Ascending aorta (tissue), 2 donors: ENCODE results near the gene AQP12A. TPM values are rescaled to one million over a fixed set of nuclear protein-coding genes. Genes with fewer than 3 reads are reported as not detected.
"Not testable (repeated sequence)": the region's sequence is repeated elsewhere in the genome, so short reads cannot be mapped to it uniquely, and the experiment has no call there.

Source experiments
- DNase-seq, 2 donors: peaks; one replicate each; pipeline ENCODE4 v3.0.0-alpha.2; 2019; ENCODE audit warnings: low spot score in 2 of 2
- H3K27ac ChIP-seq, 2 donors: fragments of 200-600 bp; sonication (generic); one replicate each; pipeline ENCODE4 v1.5.1; 2016 to 2017; ENCODE audit warnings: mild to moderate bottlenecking in 1 of 2
- H3K27me3 ChIP-seq: fragments of 200-600 bp; sonication (generic); one replicate; pipeline ENCODE4 v1.5.1; 2017
- H3K36me3 ChIP-seq, 2 donors: fragments of 200-600 bp; sonication (generic); one replicate each; pipeline ENCODE4 v1.5.1; 2016
- H3K4me1 ChIP-seq, 2 donors: fragments of 200-600 bp; sonication (generic); one replicate each; pipeline ENCODE4 v1.5.1; 2016 to 2017; ENCODE audit warnings: mild to moderate bottlenecking in 1 of 2
- H3K4me3 ChIP-seq, 2 donors: fragments of 200-600 bp; sonication (generic); one replicate each; pipeline ENCODE4 v1.5.1; 2016 to 2017; ENCODE audit warnings: mild to moderate bottlenecking in 1 of 2
- H3K9me3 ChIP-seq, 2 donors: fragments of 200-600 bp; sonication (generic); one replicate each; pipeline ENCODE4 v1.5.1; 2016
- CTCF ChIP-seq, 3 experiments: fragments of 200-600 bp in 2 of 3; fragments of 450-650 bp in 1 of 3; sonication (generic) in 2 of 3; IDR thresholded peaks; one replicate each; pipeline ENCODE4 v1.5.1; 2016 to 2019; ENCODE audit warnings: antibody characterized with exemption in 3 of 3, mild to moderate bottlenecking in 1 of 3, moderate library complexity in 1 of 3
- intact Hi-C: fragments of 100-400 bp; cut with DNase I; formaldehyde crosslinking; loops from one replicate; pipeline ENCODE4 v1.15.1; 2023
- total RNA-seq: library from RNA; depleted of rRNA; stranded (reverse); fragments of >200 nt; gene quantifications from one replicate; pipeline ENCODE4 v1.1.0, GENCODE V29; 2016

AQP12A gene
- total RNA-seq, 1 donor from 2014 or later: not detected

- intact Hi-C loops: no loop called here
- H3K36me3 ChIP-seq: no peaks in the 10 kb centered on the region
- no peaks in the 10 kb centered on the region for H3K9me3 ChIP-seq
- H3K27me3 ChIP-seq: no peaks in the 10 kb centered on the region
- H3K4me1 ChIP-seq: no peaks in the 10 kb centered on the region
- TF ChIP-seq CTCF (IDR thresholded peaks at IDR 0.05): no peak
- H3K4me3 ChIP-seq: no peak overlapping the region
- DNase-seq: no peak
- H3K27ac ChIP-seq: no peak overlapping the region
These were observed 18.9 kb upstream of the AQP12A start for GRCh38 chr2:240672701-240673190.

GRCh38 chr2:240674461-240675184 is 17.0 kb upstream of the AQP12A start:
- intact Hi-C loops, H3K4me3 ChIP-seq, H3K4me1 ChIP-seq, DNase-seq, H3K27me3 ChIP-seq, H3K27ac ChIP-seq, H3K36me3 ChIP-seq, H3K9me3 ChIP-seq: not testable (repeated sequence)

- H3K9me3 ChIP-seq, intact Hi-C loops, H3K27me3 ChIP-seq, H3K4me1 ChIP-seq, H3K4me3 ChIP-seq, H3K27ac ChIP-seq, H3K36me3 ChIP-seq, DNase-seq: not testable (repeated sequence)
These were observed 16.3 kb upstream of the AQP12A start for GRCh38 chr2:240675345-240675744.

- DNase-seq, H3K36me3 ChIP-seq, H3K4me1 ChIP-seq, intact Hi-C loops, H3K4me3 ChIP-seq, H3K27ac ChIP-seq, H3K27me3 ChIP-seq, H3K9me3 ChIP-seq: not testable (repeated sequence)
These were observed 13.6 kb upstream of the AQP12A start for GRCh38 chr2:240678043-240678442.

GRCh38 chr2:240678909-240679308 is 12.8 kb upstream of the AQP12A start:
- intact Hi-C loops, H3K4me3 ChIP-seq: not testable (repeated sequence)

GRCh38 chr2:240680185-240680584 is 11.5 kb upstream of the AQP12A start:
- intact Hi-C loops, H3K27me3 ChIP-seq, H3K9me3 ChIP-seq, H3K4me1 ChIP-seq, H3K36me3 ChIP-seq, H3K27ac ChIP-seq, H3K4me3 ChIP-seq, DNase-seq: not testable (repeated sequence)

More at GRCh38 chr2:240678909-240679308, 12.8 kb upstream of the AQP12A start:
- H3K36me3 ChIP-seq, H3K9me3 ChIP-seq, H3K4me1 ChIP-seq, DNase-seq, H3K27ac ChIP-seq, H3K27me3 ChIP-seq: not testable (repeated sequence)

- H3K36me3 ChIP-seq, H3K9me3 ChIP-seq, DNase-seq, H3K4me3 ChIP-seq, H3K27me3 ChIP-seq, H3K27ac ChIP-seq, H3K4me1 ChIP-seq, intact Hi-C loops: not testable (repeated sequence)
These were observed 9.0 kb upstream of the AQP12A start, which contains the start of gene AQP12B for GRCh38 chr2:240682431-240683224. Gene AQP12B (minus strand): TSS chr2:240682885. CDS start chr2:240682837, 48 bp downstream.

GRCh38 chr2:240683329-240683979 is 8.2 kb upstream of the AQP12A start:
- not testable (repeated sequence) for H3K27ac ChIP-seq, H3K4me3 ChIP-seq

GRCh38 chr2:240683980-240684728 is 7.5 kb upstream of the AQP12A start:
- DNase-seq, H3K27ac ChIP-seq, H3K9me3 ChIP-seq, H3K4me3 ChIP-seq, H3K36me3 ChIP-seq, H3K27me3 ChIP-seq, H3K4me1 ChIP-seq, intact Hi-C loops: not testable (repeated sequence)

More at GRCh38 chr2:240683329-240683979, 8.2 kb upstream of the AQP12A start:
- H3K4me1 ChIP-seq, DNase-seq, H3K36me3 ChIP-seq, H3K27me3 ChIP-seq, H3K9me3 ChIP-seq, intact Hi-C loops: not testable (repeated sequence)
